Uterus (tissue), 4 donors: Measurements from ENCODE around the gene ENOSF1. TPM values are rescaled to one million over a fixed set of nuclear protein-coding genes. Genes with fewer than 3 reads are reported as not detected.

Source experiments
- DNase-seq, 2 donors: peaks; one replicate each; pipeline ENCODE4 v3.0.0-alpha.2; 2019 to 2020
- H3K27ac ChIP-seq, 2 donors: fragments of 200-600 bp; sonication (generic); 1 replicate in 1 of 2; 2 replicates in 1 of 2; pipeline ENCODE4 v1.5.1; 2016 to 2018
- H3K27me3 ChIP-seq, 2 donors: fragments of 200-600 bp; sonication (generic); one replicate each; pipeline ENCODE4 v1.5.1; 2018 to 2019; ENCODE audit warnings: control low read depth in 1 of 2
- H3K36me3 ChIP-seq, 2 donors: fragments of 200-600 bp; sonication (generic); one replicate each; pipeline ENCODE4 v1.5.1; 2019; ENCODE audit warnings: control low read depth in 1 of 2
- H3K4me1 ChIP-seq, 2 donors: fragments of 200-600 bp; sonication (generic); one replicate each; pipeline ENCODE4 v1.5.1; 2018 to 2019; ENCODE audit warnings: control low read depth in 1 of 2
- H3K4me3 ChIP-seq, 2 donors: fragments of 200-600 bp; sonication (generic); 1 replicate in 1 of 2; 2 replicates in 1 of 2; pipeline ENCODE4 v1.5.1; 2018 to 2019; ENCODE audit warnings: mild to moderate bottlenecking in 1 of 2
- H3K9me3 ChIP-seq, 2 donors: fragments of 200-600 bp; sonication (generic); one replicate each; pipeline ENCODE4 v1.5.1; 2019; ENCODE audit warnings: control low read depth in 1 of 2
- POLR2A ChIP-seq, 2 donors: fragments of 450-650 bp; IDR thresholded peaks; one replicate each; pipeline ENCODE4 v1.6.1; 2016; ENCODE audit warnings: antibody characterized with exemption in 2 of 2, mild to moderate bottlenecking in 1 of 2, moderate library complexity in 1 of 2
- intact Hi-C: fragments of 100-400 bp; cut with DNase I; formaldehyde crosslinking; loops from one replicate; pipeline ENCODE4 v1.15.1; 2023; ENCODE audit warnings: low total_unique reads
- total RNA-seq, 4 donors: library from RNA; depleted of rRNA in 3 of 4; stranded (reverse); fragments of >200 nt in 3 of 4; gene quantifications; one replicate each; pipeline versions ENCODE4 v1.1.0 to v1.2.4, GENCODE V29; 2014 to 2023
- TF ChIP-seq, protein P1 (sequence below), 4 experiments: fragments of 200-600 bp in 2 of 4; fragments of 450-650 bp in 2 of 4; sonication (generic) in 2 of 4; IDR thresholded peaks; one replicate each; pipeline ENCODE4 v1.5.1; 2016 to 2019; ENCODE audit warnings: antibody characterized with exemption in 4 of 4, mild to moderate bottlenecking in 2 of 4, moderate library complexity in 1 of 4
- donor health status: DM: yes; HTN: yes; CAD: no.

ENOSF1 gene
- total RNA-seq, 4 donors from 2014 or later, result 12.0 to 110 (median 38.5) TPM

DNA sequence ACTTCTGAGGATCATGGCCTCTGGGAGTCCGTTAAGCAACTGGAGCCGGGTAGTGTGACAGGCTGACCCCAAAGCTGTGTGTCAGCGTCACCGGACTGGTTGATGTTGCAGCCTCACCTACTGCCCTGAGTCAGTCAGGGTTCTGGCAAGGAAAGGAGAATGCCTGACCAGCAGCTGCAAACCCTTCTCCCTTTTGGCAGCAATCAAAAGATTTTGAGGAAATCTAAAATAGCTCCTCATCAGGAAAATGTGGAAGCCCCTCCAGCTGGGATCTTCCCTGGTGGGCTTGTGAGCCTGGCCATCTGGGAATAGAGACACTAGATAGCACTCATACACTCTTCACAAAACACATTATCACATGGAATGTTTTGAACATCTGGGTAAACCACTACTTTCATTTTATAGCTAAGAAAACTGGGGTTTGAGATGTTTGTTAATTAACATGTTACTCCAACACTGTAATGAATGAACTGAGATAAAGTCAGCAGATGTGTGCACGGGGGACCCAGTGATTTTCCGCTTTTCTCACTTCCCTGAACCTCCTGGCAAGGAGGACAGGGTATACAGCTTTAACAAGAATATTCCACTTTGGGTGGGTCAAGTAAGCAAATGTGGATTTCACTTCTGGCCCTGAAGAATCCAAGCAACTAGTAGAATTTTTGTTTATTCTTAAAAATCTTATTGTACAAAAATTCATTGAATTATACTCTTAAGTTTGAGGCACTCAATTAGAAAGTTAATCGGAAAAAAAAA is 91.0 kb downstream of the ENOSF1 start:
- Histone ChIP-seq H3K9me3 (no peaks in the 10 kb centered on the region), H3K27me3 (no peaks in the 10 kb centered on the region), H3K36me3 (no peaks in the 10 kb centered on the region), H3K4me3 (no peak overlapping the region), H3K4me1 (no peaks in the 10 kb centered on the region), H3K27ac (no peak overlapping the region)
- DNase-seq, result no peak
- intact Hi-C loops, result no loop called here
- TF ChIP-seq, protein P1, sequence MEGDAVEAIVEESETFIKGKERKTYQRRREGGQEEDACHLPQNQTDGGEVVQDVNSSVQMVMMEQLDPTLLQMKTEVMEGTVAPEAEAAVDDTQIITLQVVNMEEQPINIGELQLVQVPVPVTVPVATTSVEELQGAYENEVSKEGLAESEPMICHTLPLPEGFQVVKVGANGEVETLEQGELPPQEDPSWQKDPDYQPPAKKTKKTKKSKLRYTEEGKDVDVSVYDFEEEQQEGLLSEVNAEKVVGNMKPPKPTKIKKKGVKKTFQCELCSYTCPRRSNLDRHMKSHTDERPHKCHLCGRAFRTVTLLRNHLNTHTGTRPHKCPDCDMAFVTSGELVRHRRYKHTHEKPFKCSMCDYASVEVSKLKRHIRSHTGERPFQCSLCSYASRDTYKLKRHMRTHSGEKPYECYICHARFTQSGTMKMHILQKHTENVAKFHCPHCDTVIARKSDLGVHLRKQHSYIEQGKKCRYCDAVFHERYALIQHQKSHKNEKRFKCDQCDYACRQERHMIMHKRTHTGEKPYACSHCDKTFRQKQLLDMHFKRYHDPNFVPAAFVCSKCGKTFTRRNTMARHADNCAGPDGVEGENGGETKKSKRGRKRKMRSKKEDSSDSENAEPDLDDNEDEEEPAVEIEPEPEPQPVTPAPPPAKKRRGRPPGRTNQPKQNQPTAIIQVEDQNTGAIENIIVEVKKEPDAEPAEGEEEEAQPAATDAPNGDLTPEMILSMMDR (IDR thresholded peaks at IDR 0.05), result no peak
- no peak for TF ChIP-seq POLR2A (IDR thresholded peaks at IDR 0.05)

Other genes starting within 250 kb of the ENOSF1 start
- 10 to 100 TPM; 20.2 to 81.3 (median 29.1) TPM for gene COLEC12, start 211.9 kb downstream of the ENOSF1 start, total RNA-seq
- not detected for gene CETN1, start 132.2 kb downstream of the ENOSF1 start, total RNA-seq
- gene CLUL1, start 115.6 kb downstream of the ENOSF1 start, total RNA-seq, result 10 to 100 TPM in 1 of 4 donors, under 1 TPM in 1, not detected in 2; 0.21 to 25.6 TPM
- gene TYMS, start 55.0 kb downstream of the ENOSF1 start, total RNA-seq, result 10 to 100 TPM in 1 of 4 donors, 1 to 10 TPM in 1, under 1 TPM in 1, not detected in 1; 0.26 to 28.6 (median 4.8) TPM
- gene YES1, start 99.6 kb upstream of the ENOSF1 start, total RNA-seq, result 100 to 1,000 TPM in 1 of 4 donors, 10 to 100 TPM in 3; 21.0 to 158 (median 37.0) TPM
- 1 to 10 TPM in 1 of 4 donors, under 1 TPM in 2, not detected in 1; 0.49 to 1.5 (median 0.97) TPM for gene ADCYAP1, start 192.2 kb upstream of the ENOSF1 start, total RNA-seq